Thyroid gland (tissue), 4 donors: Measurements from ENCODE around the gene KRTAP9-1. TPM values are rescaled to one million over a fixed set of nuclear protein-coding genes. Genes with fewer than 3 reads are reported as not detected.

Experiments
- DNase-seq, 2 donors: peaks; one replicate each; pipeline ENCODE4 v3.0.0-alpha.2; 2019
- H3K27ac ChIP-seq, 3 donors: fragments of 200-600 bp; sonication (generic); 1 replicate in 2 of 3; 2 replicates in 1 of 3; pipeline ENCODE4 v1.5.1; 2016 to 2019; ENCODE audit warnings: mild to moderate bottlenecking in 1 of 3, moderate library complexity in 1 of 3
- H3K27me3 ChIP-seq: fragments of 200-600 bp; sonication (generic); one replicate; pipeline ENCODE4 v1.5.1; 2019
- H3K36me3 ChIP-seq, 2 donors: fragments of 200-600 bp; sonication (generic); one replicate each; pipeline ENCODE4 v1.5.1; 2016 to 2019
- H3K4me1 ChIP-seq, 2 donors: fragments of 200-600 bp; sonication (generic); one replicate each; pipeline ENCODE4 v1.5.1; 2017 to 2019
- H3K4me3 ChIP-seq, 3 donors: fragments of 200-600 bp; sonication (generic); replicated peaks in 1 of 3; 1 replicate in 2 of 3; 2 replicates in 1 of 3; pipeline ENCODE4 v1.5.1; 2016; ENCODE audit warnings: mild to moderate bottlenecking in 1 of 3
- H3K9me3 ChIP-seq: fragments of 200-600 bp; sonication (generic); one replicate; pipeline ENCODE4 v1.5.1; 2017
- CTCF ChIP-seq, 6 experiments: fragments of 200-600 bp in 3 of 6; fragments of 450-650 bp in 3 of 6; sonication (generic) in 3 of 6; IDR thresholded peaks; one replicate each; pipeline ENCODE4 v1.5.1; 2016 to 2019; ENCODE audit warnings: antibody characterized with exemption in 6 of 6, mild to moderate bottlenecking in 2 of 6, inconsistent platforms in 1 of 6, moderate library complexity in 1 of 6
- POLR2A ChIP-seq, 2 donors: fragments of 450-650 bp; IDR thresholded peaks; one replicate each; pipeline ENCODE4 v1.6.1; 2017; ENCODE audit warnings: antibody characterized with exemption in 2 of 2, mild to moderate bottlenecking in 2 of 2, moderate library complexity in 1 of 2
- WGBS, 2 donors: methylation state at CpG; one replicate each; pipeline ENCODE4 v1.1.5; 2017; 5-methylcytosine and 5-hydroxymethylcytosine counted together
- intact Hi-C: fragments of 100-400 bp; cut with DNase I; formaldehyde crosslinking; loops from one replicate; pipeline ENCODE4 v1.15.1; 2023
- total RNA-seq, 4 donors: library from RNA; depleted of rRNA; stranded (reverse); fragments of >200 nt; gene quantifications; one replicate each; pipeline ENCODE4 v1.2.3, GENCODE V29; 2016

KRTAP9-1 gene
- total RNA-seq, 4 donors from 2014 or later, result not detected

- Histone ChIP-seq H3K27me3 (no peaks in the 10 kb centered on the region), H3K9me3 (no peaks in the 10 kb centered on the region), H3K27ac (no peak within 1 kb of the TSS), H3K36me3 (no peaks in the 10 kb centered on the region), H3K4me1 (no peaks in the 10 kb centered on the region), H3K4me3 (no peak within 1 kb of the TSS)
- 68 to 74% methylated on average over 7 to 9 of the region's 9 CpGs for WGBS, 2 donors
- DNase-seq, result no peak
- TF ChIP-seq POLR2A (IDR thresholded peaks at IDR 0.05) (no peak), CTCF (IDR thresholded peaks at IDR 0.05) (no peak)
- intact Hi-C loops, result no loop called here
These were observed 5.2 kb upstream of the KRTAP9-1 start, which contains the start of gene KRTAP4-1 for GRCh38 chr17:41184480-41184961. TSS of gene KRTAP4-1 (minus strand) at chr17:41184911. CDS start at chr17:41184854, 57 bp downstream.

GRCh38 chr17:41185001-41185400 is 4.7 kb upstream of the KRTAP9-1 start:
- no peak for TF ChIP-seq CTCF (IDR thresholded peaks at IDR 0.05)
- TF ChIP-seq POLR2A (IDR thresholded peaks at IDR 0.05), result no peak
- intact Hi-C loops, result no loop called here
- Histone ChIP-seq H3K4me1 (no peaks in the 10 kb centered on the region), H3K36me3 (no peaks in the 10 kb centered on the region), H3K27ac (no peak overlapping the region), H3K4me3 (no peak overlapping the region), H3K9me3 (no peaks in the 10 kb centered on the region), H3K27me3 (no peaks in the 10 kb centered on the region)
- 69 to 71% methylated on average over 1 of the region's 1 CpG for WGBS, 2 donors
- DNase-seq, result no peak

GRCh38 chr17:41186872-41187271 is 2.8 kb upstream of the KRTAP9-1 start:
- no peak for TF ChIP-seq POLR2A (IDR thresholded peaks at IDR 0.05)
- no peak for TF ChIP-seq CTCF (IDR thresholded peaks at IDR 0.05)
- DNase-seq, result no peak
- WGBS, 2 donors, result 64 to 90% methylated on average over 2 of the region's 2 CpGs
- no peaks in the 10 kb centered on the region for H3K27me3 ChIP-seq
- H3K4me1 ChIP-seq, result no peaks in the 10 kb centered on the region
- no peaks in the 10 kb centered on the region for H3K36me3 ChIP-seq
- intact Hi-C loops, result no loop called here
- no peak overlapping the region for H3K4me3 ChIP-seq
- H3K9me3 ChIP-seq, result no peaks in the 10 kb centered on the region
- no peak overlapping the region for H3K27ac ChIP-seq

- Histone ChIP-seq H3K4me1 (no peaks in the 10 kb centered on the region), H3K27ac (no peak overlapping the region), H3K4me3 (no peak overlapping the region), H3K36me3 (no peaks in the 10 kb centered on the region), H3K27me3 (no peaks in the 10 kb centered on the region), H3K9me3 (no peaks in the 10 kb centered on the region)
- intact Hi-C loops, result no loop called here
- 80 to 89% methylated on average over 3 of the region's 3 CpGs for WGBS, 2 donors
- DNase-seq, result no peak
- TF ChIP-seq POLR2A (IDR thresholded peaks at IDR 0.05) (no peak), CTCF (IDR thresholded peaks at IDR 0.05) (no peak)
These were observed 641 bp downstream of the KRTAP9-1 start for GRCh38 chr17:41190328-41190727.

- no peaks in the 10 kb centered on the region for H3K27me3 ChIP-seq
- DNase-seq, result no peak
- no peaks in the 10 kb centered on the region for H3K36me3 ChIP-seq
- intact Hi-C loops, result no loop called here
- H3K4me1 ChIP-seq, result no peaks in the 10 kb centered on the region
- no peak overlapping the region for H3K4me3 ChIP-seq
- TF ChIP-seq POLR2A (IDR thresholded peaks at IDR 0.05) (no peak), CTCF (IDR thresholded peaks at IDR 0.05) (no peak)
- WGBS, 2 donors, result 55 to 64% methylated on average over 1 of the region's 1 CpG
- no peaks in the 10 kb centered on the region for H3K9me3 ChIP-seq
- no peak overlapping the region for H3K27ac ChIP-seq
These were observed 6.4 kb downstream of the KRTAP9-1 start for GRCh38 chr17:41196068-41196467.
